ENCODE measurements around the gene SYT9. TPM values are rescaled to one million over a fixed set of nuclear protein-coding genes. Genes with fewer than 3 reads are reported as not detected.

Gene SYT9
- total and polyA plus RNA-seq, 2 of the 4 experiments (the other 2 are of a cell fraction), result not detected

GRCh38 chr11:7439746-7440320 is 188.1 kb downstream of the SYT9 start:
- dilution Hi-C loops (cut with HindIII; ENCODE audit: low sequenced_read_pairs, unreplicated experiment), result no loop called here
- no peak for ATAC-seq (ENCODE audit: low read depth)
- H3K4me1 ChIP-seq (ENCODE audit: control insufficient read depth, insufficient read depth, low read length), result no peaks in the 10 kb centered on the region
- no peak overlapping the region for H3K14ac ChIP-seq (replicated peaks; ENCODE audit: low read depth, low read length)
- in situ Hi-C loops (cut with MboI; ENCODE audit: low sequenced_read_pairs), result loop anchor here (5.0 to 25.0 kb wide), 2 partner anchors 338 to 628 kb away; no protein-coding TSS in a partner anchor
- no peak overlapping the region for H3K4ac ChIP-seq (ENCODE audit: low read depth, low read length)
- no peak overlapping the region for H4K5ac ChIP-seq (ENCODE audit: low read depth, low read length)
- no CpG with 5 or more reads among the region's 3 CpGs for WGBS, 2 experiments (ENCODE audit: extremely low coverage in 2 of 2, insufficient read length in 1 of 2)
- H3K27me3 ChIP-seq (ENCODE audit: control insufficient read depth, insufficient read depth, low read length), result no peaks in the 10 kb centered on the region; the same call in 1 of the 2 replicates
- H3K9ac ChIP-seq (ENCODE audit: low read depth, low read length), result no peak overlapping the region
- H4K20me1 ChIP-seq (ENCODE audit: insufficient read depth, low read length), result no peaks in the 10 kb centered on the region
- TF ChIP-seq MAFK (IDR thresholded peaks at IDR 0.05; ENCODE audit: low read depth, low read length) (no peak), RCOR1 (IDR thresholded peaks at IDR 0.05; ENCODE audit: insufficient replicate concordance, low read length) (no peak), CEBPB (IDR thresholded peaks at IDR 0.05; ENCODE audit: low read depth, low read length) (no peak), MAZ (IDR thresholded peaks at IDR 0.05; ENCODE audit: borderline replicate concordance, low read depth, low read length) (no peak), BHLHE40 (IDR thresholded peaks at IDR 0.05; ENCODE audit: low read depth, low read length) (no peak), MXI1 (IDR thresholded peaks at IDR 0.05; ENCODE audit: borderline replicate concordance, low read depth, low read length) (no peak), ELK1 (IDR thresholded peaks at IDR 0.05; ENCODE audit: borderline replicate concordance, low read depth, low read length) (no peak), POLR2A (IDR thresholded peaks at IDR 0.05; ENCODE audit: low read depth, low read length) (no peak), SMC3 (IDR thresholded peaks at IDR 0.05; ENCODE audit: low read depth, low read length) (no peak), CTCF (conservative IDR thresholded peaks at IDR 0.05; ENCODE audit: low read depth, low read length) (no peak), FOS (IDR thresholded peaks at IDR 0.05; ENCODE audit: low read depth, low read length) (no peak), USF2 (IDR thresholded peaks at IDR 0.05; ENCODE audit: low read depth, low read length) (no peak), NFE2L2 (IDR thresholded peaks at IDR 0.05; ENCODE audit: low read depth, low read length) (no peak)
- H3K27ac ChIP-seq (ENCODE audit: insufficient read depth, low read length), result no peak overlapping the region
- ChIA-PET POLR2A (ENCODE audit: unreplicated experiment) (no interaction called here), CTCF (interaction anchor here (1.8 kb wide), 1 partner anchor 342 kb away, joined by 5 read pairs; no protein-coding TSS in a partner anchor)
- no TSS peak for BruUV-seq (replicated peaks)
- no peak overlapping the region for H3K18ac ChIP-seq (ENCODE audit: low read depth, low read length)
- H3K4me3 ChIP-seq (ENCODE audit: insufficient read depth, low read depth, low read length), result no peak overlapping the region
- H3K56ac ChIP-seq (ENCODE audit: extremely low read depth, insufficient read depth, low read length), result no peak overlapping the region
- no peak overlapping the region for H2AK5ac ChIP-seq (ENCODE audit: low read depth, low read length)
- intact Hi-C loops (cut with micrococcal nuclease), result loop anchor here (5.0 kb wide), 2 partner anchors 628 to 683 kb away; no protein-coding TSS in a partner anchor
- H3K79me1 ChIP-seq (ENCODE audit: low read depth in 1 of 2, low read length in 2 of 2), result no peaks in the 10 kb centered on the region
- no peak overlapping the region for H3K4me2 ChIP-seq (ENCODE audit: low read depth, low read length)
- H2BK20ac ChIP-seq (ENCODE audit: low read depth, low read length), result no peak overlapping the region
- no peak overlapping the region for H2BK15ac ChIP-seq (ENCODE audit: low read depth, low read length)
- H2AFZ ChIP-seq (replicated peaks; ENCODE audit: low read length, poor library complexity), result no peak overlapping the region
- no peak overlapping the region for H4K8ac ChIP-seq (ENCODE audit: low read depth in 2 of 2, low read length in 2 of 2)
- no peak overlapping the region for H4K91ac ChIP-seq (ENCODE audit: insufficient read depth, low read depth, low read length)
- H2BK5ac ChIP-seq (ENCODE audit: low read depth, low read length, poor library complexity, severe bottlenecking), result no peak overlapping the region
- H2BK120ac ChIP-seq (ENCODE audit: low read depth, low read length), result no peak overlapping the region
- no peaks in the 10 kb centered on the region for H3K36me3 ChIP-seq (ENCODE audit: control insufficient read depth, insufficient read depth, low read length)
- no peaks in the 10 kb centered on the region for H3K9me3 ChIP-seq (ENCODE audit: control insufficient read depth, insufficient read depth, low read length)
- no peaks in the 10 kb centered on the region for H3K9me1 ChIP-seq (ENCODE audit: insufficient read depth, low read length)
- H2AK9ac ChIP-seq (replicated peaks; ENCODE audit: low read depth, low read length, poor library complexity), result no peak overlapping the region
- no peak overlapping the region for H3K23ac ChIP-seq (ENCODE audit: low read depth, low read length)
- no peak for DNase-seq
